ENCODE results near the gene SIGLEC11. TPM values are rescaled to one million over a fixed set of nuclear protein-coding genes. Genes with fewer than 3 reads are reported as not detected.
A peak's percentile ranks its signal among the peaks of the same experiment; 100 is the strongest.

The SIGLEC11 gene
- total RNA-seq, 6 donors from 2014 or later = 2.0 to 7.3 (median 4.4) TPM

DNA sequence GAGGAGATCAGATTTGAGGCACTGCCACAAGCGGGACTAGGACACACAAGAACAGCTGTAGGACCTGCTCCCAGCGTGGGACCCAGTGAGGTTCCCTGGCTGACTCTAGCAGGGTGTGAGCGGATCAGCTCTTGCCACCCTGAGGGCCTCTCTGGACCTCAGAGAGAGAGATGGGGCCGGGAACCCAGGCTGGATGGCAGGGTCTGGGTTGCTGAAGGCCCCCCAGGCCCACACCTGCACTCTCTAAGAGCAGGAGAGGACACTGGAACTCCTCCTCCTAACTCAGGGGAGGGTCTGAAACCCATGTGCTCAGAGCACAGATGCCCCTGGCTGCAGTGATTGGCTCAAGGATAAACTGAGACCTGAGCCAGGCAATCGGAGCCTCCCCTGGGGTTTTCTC, 50.8 kb downstream of the SIGLEC11 start:
- peaks cover 0 to 66% (median 35%) of the 10 kb centered on the region in 4 donors for H3K36me3 ChIP-seq
- DNase-seq = no peak
- H3K4me1 ChIP-seq = peaks cover 5 to 18% (median 8%) of the 10 kb centered on the region in 4 donors
- no peak overlapping the region for H3K4me3 ChIP-seq
- no peak for ATAC-seq (ENCODE audit: low FRiP score in 2 of 2)
- TF ChIP-seq, protein P1, sequence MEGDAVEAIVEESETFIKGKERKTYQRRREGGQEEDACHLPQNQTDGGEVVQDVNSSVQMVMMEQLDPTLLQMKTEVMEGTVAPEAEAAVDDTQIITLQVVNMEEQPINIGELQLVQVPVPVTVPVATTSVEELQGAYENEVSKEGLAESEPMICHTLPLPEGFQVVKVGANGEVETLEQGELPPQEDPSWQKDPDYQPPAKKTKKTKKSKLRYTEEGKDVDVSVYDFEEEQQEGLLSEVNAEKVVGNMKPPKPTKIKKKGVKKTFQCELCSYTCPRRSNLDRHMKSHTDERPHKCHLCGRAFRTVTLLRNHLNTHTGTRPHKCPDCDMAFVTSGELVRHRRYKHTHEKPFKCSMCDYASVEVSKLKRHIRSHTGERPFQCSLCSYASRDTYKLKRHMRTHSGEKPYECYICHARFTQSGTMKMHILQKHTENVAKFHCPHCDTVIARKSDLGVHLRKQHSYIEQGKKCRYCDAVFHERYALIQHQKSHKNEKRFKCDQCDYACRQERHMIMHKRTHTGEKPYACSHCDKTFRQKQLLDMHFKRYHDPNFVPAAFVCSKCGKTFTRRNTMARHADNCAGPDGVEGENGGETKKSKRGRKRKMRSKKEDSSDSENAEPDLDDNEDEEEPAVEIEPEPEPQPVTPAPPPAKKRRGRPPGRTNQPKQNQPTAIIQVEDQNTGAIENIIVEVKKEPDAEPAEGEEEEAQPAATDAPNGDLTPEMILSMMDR (IDR thresholded peaks at IDR 0.05) = no peak
- no peak for TF ChIP-seq POLR2A (IDR thresholded peaks at IDR 0.05)
- TF ChIP-seq POLR2AphosphoS5 (IDR thresholded peaks at IDR 0.05) = no peak
- TF ChIP-seq EP300 (IDR thresholded peaks at IDR 0.05) = no peak
- H3K9me3 ChIP-seq = no peaks in the 10 kb centered on the region
- no peak overlapping the region for H3K27ac ChIP-seq
- H3K27me3 ChIP-seq = no peaks in the 10 kb centered on the region
- 92 to 100% methylated on average over 2 to 5 of the region's 5 CpGs for WGBS, 2 donors

DNA sequence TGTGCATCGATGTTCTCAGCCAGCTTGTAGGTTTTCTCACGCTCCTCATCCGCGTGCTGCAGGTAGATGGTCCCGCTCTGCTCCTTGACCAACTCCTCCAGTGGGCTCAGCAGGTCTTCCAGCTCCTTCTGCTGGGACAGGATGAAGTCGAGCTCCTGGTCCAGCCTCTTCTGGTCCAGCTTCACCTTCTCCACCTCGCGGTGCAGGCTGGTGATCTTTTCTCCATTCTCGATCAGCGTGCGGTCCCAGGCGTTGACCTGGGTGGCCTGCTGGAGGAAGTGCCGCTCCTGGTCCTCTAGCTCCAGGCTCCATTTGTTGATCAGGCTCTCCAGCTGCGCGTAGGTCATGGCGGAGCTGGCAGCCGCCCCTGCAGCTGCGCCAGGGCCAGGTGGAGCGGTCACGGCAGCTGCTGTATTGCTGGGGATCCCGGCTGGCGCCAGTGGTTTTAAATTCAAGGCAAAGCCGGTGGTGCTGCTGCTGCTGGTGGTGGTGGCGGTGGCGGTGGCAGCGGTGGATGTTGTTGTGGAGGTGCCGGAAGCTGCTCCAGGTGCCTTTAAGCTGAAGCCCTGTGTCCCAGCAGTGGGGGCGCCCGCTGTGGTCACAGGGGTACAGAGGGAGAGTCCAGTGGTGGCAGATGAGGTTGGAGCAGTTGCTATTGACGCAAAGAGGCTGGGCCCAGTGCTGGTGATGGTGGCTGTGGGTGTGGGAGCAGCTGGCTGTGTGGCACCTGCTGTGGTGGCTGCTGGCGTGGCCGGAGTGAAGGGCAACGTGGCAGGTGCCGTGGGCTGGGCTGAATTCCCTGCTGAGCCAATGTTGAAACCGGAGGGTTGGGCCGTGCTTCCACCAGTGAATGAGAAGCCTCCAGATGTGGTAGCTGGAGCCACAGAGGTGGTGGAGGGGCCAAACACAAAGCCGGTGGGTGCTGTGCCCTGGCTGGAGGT, 52.2 kb downstream of the SIGLEC11 start:
- TF ChIP-seq POLR2A (IDR thresholded peaks at IDR 0.05) (no peak), EP300 (IDR thresholded peaks at IDR 0.05) (no peak), POLR2AphosphoS5 (IDR thresholded peaks at IDR 0.05) (no peak)
- TF ChIP-seq, protein P1 (IDR thresholded peaks at IDR 0.05) = no peak
- H3K27ac ChIP-seq = no peak overlapping the region
- H3K9me3 ChIP-seq = no peaks in the 10 kb centered on the region
- H3K36me3 ChIP-seq = peaks cover 0 to 53% (median 28%) of the 10 kb centered on the region in 4 donors
- peaks cover 5 to 24% (median 8%) of the 10 kb centered on the region in 4 donors for H3K4me1 ChIP-seq
- peak in 1 of 2 donors; percentile 77 for DNase-seq
- no peaks in the 10 kb centered on the region for H3K27me3 ChIP-seq
- no peak for ATAC-seq (ENCODE audit: low FRiP score in 2 of 2)
- 95 to 96% methylated on average over 19 to 36 of the region's 37 CpGs for WGBS, 2 donors
- no peak overlapping the region for H3K4me3 ChIP-seq

- Histone ChIP-seq H3K27ac (no peak overlapping the region), H3K4me1 (peaks cover 5 to 24% (median 8%) of the 10 kb centered on the region in 4 donors), H3K4me3 (no peak overlapping the region), H3K27me3 (no peaks in the 10 kb centered on the region), H3K9me3 (no peaks in the 10 kb centered on the region), H3K36me3 (peaks cover 0 to 46% (median 23%) of the 10 kb centered on the region in 4 donors)
- DNase-seq = peak in 1 of 2 donors; percentile 75
- 93 to 96% methylated on average over 17 to 19 of the region's 23 CpGs for WGBS, 2 donors
- no peak for TF ChIP-seq EP300 (IDR thresholded peaks at IDR 0.05)
- TF ChIP-seq, protein P1 (IDR thresholded peaks at IDR 0.05) = no peak
- no peak for TF ChIP-seq POLR2AphosphoS5 (IDR thresholded peaks at IDR 0.05)
- no peak for TF ChIP-seq POLR2A (IDR thresholded peaks at IDR 0.05)
- no peak for ATAC-seq (ENCODE audit: low FRiP score in 2 of 2)
Measured at GRCh38 chr19:49907745-49908446, 53.1 kb downstream of the SIGLEC11 start.

- DNase-seq (no peak), ATAC-seq (ENCODE audit: low FRiP score in 2 of 2) (no peak)
- no peak overlapping the region for H3K4me3 ChIP-seq
- H3K9me3 ChIP-seq = no peaks in the 10 kb centered on the region
- H3K27ac ChIP-seq = no peak overlapping the region
- peaks cover 0 to 40% (median 20%) of the 10 kb centered on the region in 4 donors for H3K36me3 ChIP-seq
- H3K27me3 ChIP-seq = no peaks in the 10 kb centered on the region
- TF ChIP-seq POLR2AphosphoS5 (IDR thresholded peaks at IDR 0.05) = no peak
- TF ChIP-seq POLR2A (IDR thresholded peaks at IDR 0.05) = no peak
- TF ChIP-seq, protein P1 (IDR thresholded peaks at IDR 0.05) = no peak
- TF ChIP-seq EP300 (IDR thresholded peaks at IDR 0.05) = no peak
- H3K4me1 ChIP-seq = peaks cover 5 to 20% (median 8%) of the 10 kb centered on the region in 4 donors
- WGBS, 2 donors = 87 to 96% methylated on average over 16 of the region's 16 CpGs
Measured at GRCh38 chr19:49906879-49907564, 54.0 kb downstream of the SIGLEC11 start.

All from upper lobe of left lung (tissue), 6 donors.